Measurements from ENCODE around the gene SLC6A20. TPM values are rescaled to one million over a fixed set of nuclear protein-coding genes. Genes with fewer than 3 reads are reported as not detected.

The SLC6A20 gene
- total RNA-seq, 4 donors from 2014 or later: 2.6 TPM; not detected in 3

GRCh38 chr3:45792516-45793172 lies 3.7 kb downstream of the SLC6A20 start:
- H3K27me3 ChIP-seq: peaks cover 0 to 12% of the 10 kb centered on the region in 2 donors
- H3K27ac ChIP-seq: no peak overlapping the region
- no peaks in the 10 kb centered on the region for H3K36me3 ChIP-seq
- TF ChIP-seq CTCF (IDR thresholded peaks at IDR 0.05): no peak
- TF ChIP-seq POLR2A (IDR thresholded peaks at IDR 0.05): no peak
- H3K4me3 ChIP-seq: no peak overlapping the region
- intact Hi-C loops (cut with DNase I; ENCODE audit: low total_unique reads): no loop called here
- peaks cover 0 to 7% of the 10 kb centered on the region in 2 donors for H3K4me1 ChIP-seq
- DNase-seq: no peak
- no peaks in the 10 kb centered on the region for H3K9me3 ChIP-seq

- no peak for DNase-seq
- H3K4me3 ChIP-seq: no peak overlapping the region
- no peaks in the 10 kb centered on the region for H3K36me3 ChIP-seq
- peaks cover 0 to 7% of the 10 kb centered on the region in 2 donors for H3K4me1 ChIP-seq
- peaks cover 0 to 12% of the 10 kb centered on the region in 2 donors for H3K27me3 ChIP-seq
- TF ChIP-seq CTCF (IDR thresholded peaks at IDR 0.05) (no peak), POLR2A (IDR thresholded peaks at IDR 0.05) (no peak)
- intact Hi-C loops (cut with DNase I; ENCODE audit: low total_unique reads): no loop called here
- H3K27ac ChIP-seq: no peak overlapping the region
- H3K9me3 ChIP-seq: no peaks in the 10 kb centered on the region
Measured at GRCh38 chr3:45792036-45792435, 4.3 kb downstream of the SLC6A20 start.

- H3K4me3 ChIP-seq: no peak overlapping the region
- H3K4me1 ChIP-seq: peaks cover 0 to under 1% of the 10 kb centered on the region in 2 donors
- no peak overlapping the region for H3K27ac ChIP-seq
- no peak for DNase-seq
- TF ChIP-seq CTCF (IDR thresholded peaks at IDR 0.05) (no peak), POLR2A (IDR thresholded peaks at IDR 0.05) (no peak)
- H3K36me3 ChIP-seq: no peaks in the 10 kb centered on the region
- H3K9me3 ChIP-seq: no peaks in the 10 kb centered on the region
- intact Hi-C loops (cut with DNase I; ENCODE audit: low total_unique reads): no loop called here
- no peaks in the 10 kb centered on the region for H3K27me3 ChIP-seq
Measured at GRCh38 chr3:45790596-45790995, 5.7 kb downstream of the SLC6A20 start.

GRCh38 chr3:45789235-45789812 lies 7.0 kb downstream of the SLC6A20 start:
- H3K27me3 ChIP-seq: no peaks in the 10 kb centered on the region
- TF ChIP-seq POLR2A (IDR thresholded peaks at IDR 0.05) (no peak), CTCF (IDR thresholded peaks at IDR 0.05) (no peak)
- intact Hi-C loops (cut with DNase I; ENCODE audit: low total_unique reads): no loop called here
- H3K4me1 ChIP-seq: no peaks in the 10 kb centered on the region
- no peaks in the 10 kb centered on the region for H3K36me3 ChIP-seq
- H3K27ac ChIP-seq: no peak overlapping the region
- no peaks in the 10 kb centered on the region for H3K9me3 ChIP-seq
- H3K4me3 ChIP-seq: no peak overlapping the region
- DNase-seq: no peak

GRCh38 chr3:45787551-45787950 lies 8.8 kb downstream of the SLC6A20 start:
- intact Hi-C loops (cut with DNase I; ENCODE audit: low total_unique reads): no loop called here
- Histone ChIP-seq H3K4me1 (no peaks in the 10 kb centered on the region), H3K27me3 (no peaks in the 10 kb centered on the region), H3K4me3 (no peak overlapping the region), H3K9me3 (no peaks in the 10 kb centered on the region), H3K36me3 (no peaks in the 10 kb centered on the region), H3K27ac (no peak overlapping the region)
- DNase-seq: no peak
- TF ChIP-seq POLR2A (IDR thresholded peaks at IDR 0.05) (no peak), CTCF (IDR thresholded peaks at IDR 0.05) (no peak)
